Naive thymus-derived CD8-positive, alpha-beta T cell (primary cell): ENCODE data around the gene RAPGEFL1. TPM values are rescaled to one million over a fixed set of nuclear protein-coding genes. Genes with fewer than 3 reads are reported as not detected.
"Not testable (repeated sequence)": the region's sequence is repeated elsewhere in the genome, so short reads cannot be mapped to it uniquely, and the experiment has no call there.

ENCODE experiments used
- ATAC-seq, 2 donors: fragments of 150-1000 bp; cut with Tn5 transposase in 1 of 2; sonication (Bioruptor Pico), chemical (Tn5 transposase) in 1 of 2; 1 replicate in 1 of 2; 2 replicates in 1 of 2; pipeline ENCODE4 v1.10.0; 2021; ENCODE audit warnings: mild to moderate bottlenecking in 2 of 2, moderate library complexity in 2 of 2
- POLR2A ChIA-PET: fragments of 350-600 bp; sonication (Branson Sonifier 250); formaldehyde crosslinking; loops from one replicate; lab custom pipeline; 2021; ENCODE audit warnings: antibody characterized with exemption; lab: Charles Lee
- DNase-seq, 10 donors: peaks; one replicate each; pipeline versions ENCODE4 v3.0.0 to v3.0.0-alpha.2; 2020 to 2022
- H3K27ac Mint-ChIP-seq, 10 donors: one replicate each; pipeline ENCODE4 v1.8.0; 2020 to 2022; ENCODE audit warnings: mild to moderate bottlenecking in 10 of 10, mixed read lengths in 10 of 10, moderate library complexity in 4 of 10, inconsistent platforms in 1 of 10
- H3K27me3 Mint-ChIP-seq, 5 donors: one replicate each; pipeline ENCODE4 v1.8.0; 2021 to 2022; ENCODE audit warnings: mixed read lengths in 5 of 5
- H3K36me3 Mint-ChIP-seq, 3 donors: one replicate each; pipeline ENCODE4 v1.8.0; 2020 to 2022; ENCODE audit warnings: mixed read lengths in 3 of 3, mild to moderate bottlenecking in 2 of 3, inconsistent platforms in 1 of 3
- H3K4me1 Mint-ChIP-seq, 4 donors: one replicate each; pipeline ENCODE4 v1.8.0; 2021 to 2022; ENCODE audit warnings: mixed read lengths in 4 of 4
- H3K4me3 Mint-ChIP-seq, 10 donors: one replicate each; pipeline ENCODE4 v1.8.0; 2020 to 2022; ENCODE audit warnings: mild to moderate bottlenecking in 10 of 10, mixed read lengths in 10 of 10, moderate library complexity in 6 of 10, inconsistent platforms in 1 of 10
- H3K9me3 Mint-ChIP-seq, 9 donors: one replicate each; pipeline ENCODE4 v1.8.0; 2020 to 2022; ENCODE audit warnings: mixed read lengths in 9 of 9, mild to moderate bottlenecking in 3 of 9, inconsistent platforms in 1 of 9, moderate library complexity in 1 of 9
- polyA plus RNA-seq, 3 donors: library from polyadenylated mRNA; unstranded; fragments of 300-500 nt; fragmentation: Illumina TruSeq; gene quantifications; one replicate each; pipeline ENCODE4 v1.2.3, GENCODE V29; 2021
- total RNA-seq, 8 experiments: library from RNA in 2 of 8; stranded (reverse) in 2 of 8; gene quantifications; one replicate each; pipeline ENCODE4 v1.2.3 and lab custom pipeline; 2021 to 2026

Gene RAPGEFL1
- total and polyA plus RNA-seq, 5 experiments from 2014 or later: 0.12 to 6.4 (median 3.3) TPM; not detected in 1

DNA sequence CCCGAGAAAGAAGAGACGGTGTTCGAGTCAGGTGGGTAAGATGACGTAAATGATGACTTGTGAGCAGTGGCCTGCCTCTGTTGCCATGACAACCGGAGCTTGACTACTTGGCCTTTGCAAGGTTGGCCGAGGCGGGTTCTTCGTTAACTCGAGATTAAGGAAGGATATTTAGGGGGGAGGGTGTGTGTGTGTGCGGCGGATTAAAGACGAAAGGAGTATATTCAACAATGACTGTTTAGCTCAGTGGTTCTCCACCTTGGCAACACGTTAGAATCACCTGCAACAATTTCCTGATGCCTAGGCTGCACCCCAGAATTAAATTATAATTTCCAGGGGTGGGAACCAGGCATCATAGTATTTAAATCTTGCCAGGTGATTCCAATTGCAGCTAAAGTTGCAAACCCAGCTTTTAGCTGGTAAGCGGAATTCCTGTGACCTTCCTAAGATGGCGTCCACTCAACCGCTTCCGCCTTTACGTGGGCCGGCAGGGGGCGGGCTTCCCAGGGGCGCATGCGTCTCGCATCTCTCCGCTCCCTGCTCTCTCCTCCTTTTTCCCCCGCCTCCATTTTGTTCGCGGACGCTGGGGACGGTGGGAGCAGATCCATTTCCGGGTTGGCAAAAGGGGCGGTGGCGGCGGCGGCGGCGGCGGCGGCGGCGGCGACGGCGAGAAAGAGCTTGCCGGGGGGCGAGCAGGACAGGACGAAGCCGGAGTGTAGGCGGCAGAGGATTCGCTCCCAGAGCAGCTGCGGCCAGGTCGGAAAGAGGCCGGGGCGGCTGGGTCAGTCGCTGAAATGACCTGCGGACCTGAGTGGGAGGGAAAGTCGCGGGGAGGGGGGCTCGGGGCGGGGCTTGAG lies 41.7 kb downstream of the RAPGEFL1 start, which contains the start of gene WIPF2:
Gene WIPF2, plus strand, starts transcription at position 565 of the 854 bp plus-strand sequence. CDS start 37,156 bp downstream, outside the sequence.
- Mint-ChIP-seq H3K4me3 (peak within 1 kb of the TSS; percentile 82 to 99 (median 97)), H3K9me3 (no peaks in the 10 kb centered on the region), H3K4me1 (peaks cover 18 to 39% (median 38%) of the 10 kb centered on the region in 4 donors), H3K36me3 (peaks cover 0 to 4% (median 0%) of the 10 kb centered on the region in 3 donors), H3K27me3 (peaks cover 0 to 1% (median 0%) of the 10 kb centered on the region in 5 donors), H3K27ac (peak within 1 kb of the TSS; percentile 97 to 100 (median 100))
- ATAC-seq (peak; percentile 86 to 88), DNase-seq (peak; percentile 93 to 98 (median 95))
- POLR2A ChIA-PET: interaction anchor here (0.6 to 1.9 kb wide), 21 partner anchors 9 to 1703 kb away, joined by 3 to 10 read pairs (median 4); partner anchors contain the start of genes CDK12, EIF1, MED24 and PSMD3

GRCh38 chr17:40219594-40220338 lies 42.5 kb downstream of the RAPGEFL1 start:
- Mint-ChIP-seq H3K9me3 (no peaks in the 10 kb centered on the region), H3K27me3 (peaks cover 0 to 1% (median 0%) of the 10 kb centered on the region in 5 donors), H3K27ac (peak overlapping the region; percentile 72 to 100 (median 99)), H3K4me1 (peaks cover 22 to 45% (median 44%) of the 10 kb centered on the region in 4 donors), H3K36me3 (peaks cover 0 to 11% (median 0%) of the 10 kb centered on the region in 3 donors), H3K4me3 (peak overlapping the region; percentile 82 to 99 (median 97))
- peak in 1 of 2 donors; percentile 15 for ATAC-seq
- peak in 5 of 10 donors; percentile 26 to 42 (median 38) for DNase-seq
- POLR2A ChIA-PET: interaction anchor here (0.6 to 1.9 kb wide), 11 partner anchors 8 to 1702 kb away, joined by 3 to 10 read pairs (median 4); partner anchors contain the start of genes EIF1, MED24 and PSMD3

- DNase-seq (peak in 1 of 10 donors; percentile 4), ATAC-seq (no peak)
- H3K4me3 Mint-ChIP-seq: peak overlapping the region in 1 of 10 donors; percentile 28
- peaks cover 18 to 47% (median 43%) of the 10 kb centered on the region in 4 donors for H3K4me1 Mint-ChIP-seq
- peak overlapping the region in 9 of 10 donors; percentile 1 to 63 (median 50) for H3K27ac Mint-ChIP-seq
- peaks cover 0 to 40% (median 0%) of the 10 kb centered on the region in 3 donors for H3K36me3 Mint-ChIP-seq
- POLR2A ChIA-PET: interaction anchor here (0.7 kb wide), 1 partner anchor 213 kb away, joined by 3 read pairs; no protein-coding TSS in a partner anchor
- H3K27me3 Mint-ChIP-seq: no peaks in the 10 kb centered on the region
- H3K9me3 Mint-ChIP-seq: no peaks in the 10 kb centered on the region
Measured at GRCh38 chr17:40224718-40225550, 47.7 kb downstream of the RAPGEFL1 start.

- not testable (repeated sequence) for H3K9me3 Mint-ChIP-seq, H3K4me3 Mint-ChIP-seq, ATAC-seq, DNase-seq, H3K27me3 Mint-ChIP-seq
- Mint-ChIP-seq H3K36me3 (peaks cover 0 to 60% (median 10%) of the 10 kb centered on the region in 3 donors), H3K27ac (peak overlapping the region in 1 of 10 donors; percentile 19), H3K4me1 (peaks cover 19 to 43% (median 32%) of the 10 kb centered on the region in 4 donors)
- POLR2A ChIA-PET: interaction anchor here (0.7 kb wide), 1 partner anchor 80 kb away, joined by 3 read pairs; no protein-coding TSS in a partner anchor
Measured at GRCh38 chr17:40229146-40229545, 51.9 kb downstream of the RAPGEFL1 start.

GRCh38 chr17:40230670-40231069 lies 53.4 kb downstream of the RAPGEFL1 start:
- no peak overlapping the region for H3K4me3 Mint-ChIP-seq
- DNase-seq: no peak
- peaks cover 0 to 65% (median 10%) of the 10 kb centered on the region in 3 donors for H3K36me3 Mint-ChIP-seq
- no peaks in the 10 kb centered on the region for H3K9me3 Mint-ChIP-seq
- no peaks in the 10 kb centered on the region for H3K27me3 Mint-ChIP-seq
- peaks cover 12 to 33% (median 19%) of the 10 kb centered on the region in 4 donors for H3K4me1 Mint-ChIP-seq
- H3K27ac Mint-ChIP-seq: peak overlapping the region in 3 of 10 donors; percentile 11 to 53 (median 46)
- POLR2A ChIA-PET: no interaction called here
- no peak for ATAC-seq

DNA sequence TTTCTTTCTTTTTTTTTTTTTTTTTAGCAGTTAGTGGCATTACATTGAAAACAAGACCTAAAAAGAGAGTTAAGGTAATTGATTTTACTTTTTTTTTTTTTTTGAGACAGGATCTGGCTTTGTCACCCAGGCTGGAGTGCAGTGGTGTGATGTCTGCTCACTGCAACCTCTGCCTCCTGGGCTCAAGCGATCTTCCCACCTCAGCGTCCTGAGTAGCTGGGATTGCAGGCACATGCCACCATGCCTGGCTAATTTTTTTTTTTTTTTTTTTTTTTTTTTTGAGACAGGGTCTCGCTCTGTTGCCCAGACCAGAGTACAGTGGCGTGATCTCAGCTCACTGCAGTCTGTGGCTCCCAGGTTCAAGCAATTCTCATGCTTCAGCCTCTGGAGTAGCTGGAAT lies 54.7 kb downstream of the RAPGEFL1 start:
- not testable (repeated sequence) for H3K9me3 Mint-ChIP-seq, ATAC-seq, H3K27me3 Mint-ChIP-seq, DNase-seq, H3K4me3 Mint-ChIP-seq, H3K27ac Mint-ChIP-seq
- H3K4me1 Mint-ChIP-seq: peaks cover 12 to 32% (median 20%) of the 10 kb centered on the region in 4 donors
- POLR2A ChIA-PET: interaction anchor here (0.6 to 1.6 kb wide), 7 partner anchors 13 to 831 kb away, joined by 3 to 6 read pairs (median 4); partner anchors contain the start of genes FBXL20 and WIPF2
- peaks cover 0 to 74% (median 10%) of the 10 kb centered on the region in 3 donors for H3K36me3 Mint-ChIP-seq

DNA sequence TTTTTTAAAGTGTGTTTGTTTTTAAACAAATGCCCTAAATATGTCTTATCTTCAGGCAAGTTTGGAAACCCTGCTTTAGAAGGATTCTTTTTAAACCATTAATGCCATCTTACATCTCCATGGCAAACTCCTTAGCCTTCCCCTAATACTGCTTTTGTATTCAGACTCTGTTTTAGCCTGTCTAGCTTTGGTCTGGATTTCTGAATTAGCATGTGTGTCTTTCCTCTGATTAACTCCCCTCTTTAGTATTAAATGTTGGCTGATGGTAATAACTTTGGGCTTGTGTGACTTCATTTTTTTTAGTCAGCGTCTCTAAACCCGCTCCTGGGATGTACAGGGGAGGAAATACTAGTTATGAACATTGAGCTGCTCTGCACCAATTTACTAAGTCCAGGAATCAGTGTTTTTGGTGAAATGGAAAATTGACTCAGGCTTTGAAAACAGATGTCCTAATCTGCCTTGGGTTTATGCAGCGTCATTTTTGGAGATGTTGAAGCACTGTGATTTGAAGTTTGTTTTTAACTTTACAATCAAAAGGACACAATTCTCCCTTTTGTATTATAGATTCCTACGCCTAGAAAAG lies 64.1 kb downstream of the RAPGEFL1 start:
- no peaks in the 10 kb centered on the region for H3K27me3 Mint-ChIP-seq
- H3K9me3 Mint-ChIP-seq: no peaks in the 10 kb centered on the region
- DNase-seq (no peak), ATAC-seq (no peak)
- peaks cover 0 to 55% (median 2%) of the 10 kb centered on the region in 3 donors for H3K36me3 Mint-ChIP-seq
- H3K4me1 Mint-ChIP-seq: peaks cover 15 to 50% (median 43%) of the 10 kb centered on the region in 4 donors
- H3K4me3 Mint-ChIP-seq: no peak overlapping the region
- POLR2A ChIA-PET: no interaction called here
- peak overlapping the region in 3 of 10 donors; percentile 3 to 64 (median 10) for H3K27ac Mint-ChIP-seq

DNA sequence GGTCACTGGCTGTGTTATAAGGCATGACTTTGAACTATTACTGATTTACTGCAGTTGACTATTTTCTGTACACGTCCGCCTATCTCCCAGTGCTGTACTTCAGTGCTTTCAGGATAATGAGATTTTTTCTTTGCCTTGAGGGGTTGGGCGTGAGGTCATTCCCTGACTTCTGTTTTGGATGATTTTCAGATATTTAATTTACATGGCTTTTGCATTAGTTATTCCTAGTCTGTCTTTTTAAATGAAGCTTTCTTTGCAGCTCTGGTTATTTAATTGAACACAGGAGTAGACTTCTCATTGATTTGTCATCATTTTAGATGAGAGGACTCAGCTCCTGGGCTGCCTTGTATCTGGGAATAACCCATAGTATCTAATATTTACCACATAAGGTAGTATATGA lies 65.5 kb downstream of the RAPGEFL1 start:
- POLR2A ChIA-PET: interaction anchor here (0.6 kb wide), 1 partner anchor 21 kb away, joined by 3 read pairs; no protein-coding TSS in a partner anchor

DNA sequence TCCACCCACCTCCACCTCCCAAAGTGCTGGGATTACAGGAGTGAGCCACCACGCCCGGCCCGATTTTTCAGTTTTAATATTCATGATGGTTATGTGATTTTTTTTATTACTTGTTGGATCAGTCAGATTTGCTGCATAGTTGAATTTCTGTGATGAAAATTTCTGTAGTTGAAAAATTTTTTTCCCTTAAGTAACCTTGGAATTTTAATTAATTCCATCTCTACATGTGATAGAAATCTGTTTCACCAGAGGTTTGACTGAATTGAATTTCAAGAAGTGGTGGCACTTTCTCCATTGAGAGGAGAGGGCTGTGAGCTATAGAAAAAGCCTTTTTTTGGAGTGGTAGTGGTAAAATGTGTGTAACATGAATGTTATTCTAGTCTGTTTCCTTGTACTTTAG lies 66.5 kb downstream of the RAPGEFL1 start:
- POLR2A ChIA-PET: no interaction called here
- peak overlapping the region in 3 of 10 donors; percentile 5 to 58 (median 22) for H3K27ac Mint-ChIP-seq
- ATAC-seq (no peak), DNase-seq (no peak)
- H3K27me3 Mint-ChIP-seq: no peaks in the 10 kb centered on the region
- peaks cover 0 to 41% (median 2%) of the 10 kb centered on the region in 3 donors for H3K36me3 Mint-ChIP-seq
- H3K9me3 Mint-ChIP-seq: no peaks in the 10 kb centered on the region
- H3K4me1 Mint-ChIP-seq: peaks cover 16 to 54% (median 44%) of the 10 kb centered on the region in 4 donors
- H3K4me3 Mint-ChIP-seq: no peak overlapping the region

More for the DNA sequence above, 65.5 kb downstream of the RAPGEFL1 start:
- Mint-ChIP-seq H3K9me3 (no peaks in the 10 kb centered on the region), H3K27ac (peak overlapping the region in 3 of 10 donors; percentile 32 to 71 (median 42)), H3K4me3 (no peak overlapping the region), H3K27me3 (no peaks in the 10 kb centered on the region), H3K4me1 (peaks cover 15 to 50% (median 42%) of the 10 kb centered on the region in 4 donors), H3K36me3 (peaks cover 0 to 44% (median 2%) of the 10 kb centered on the region in 3 donors)
- DNase-seq: no peak
- no peak for ATAC-seq

GRCh38 chr17:40244255-40244654 lies 67.0 kb downstream of the RAPGEFL1 start:
- Mint-ChIP-seq H3K27me3 (no peaks in the 10 kb centered on the region), H3K27ac (peak overlapping the region in 6 of 10 donors; percentile 5 to 75 (median 37)), H3K4me1 (peaks cover 16 to 59% (median 44%) of the 10 kb centered on the region in 4 donors), H3K9me3 (no peaks in the 10 kb centered on the region), H3K36me3 (peaks cover 0 to 39% (median 2%) of the 10 kb centered on the region in 3 donors), H3K4me3 (peak overlapping the region in 2 of 10 donors; percentile 23 to 41)
- no peak for DNase-seq
- ATAC-seq: no peak
- POLR2A ChIA-PET: no interaction called here
